Stimulated activated CD4-positive, alpha-beta T cell treated with anti-CD3 and anti-CD28 coated beads, TNF-alpha, amount 100 ng/mL, for 1 hour (primary cell): Measurements from ENCODE around the gene TPRKB.
"Not testable (repeated sequence)": the region's sequence is repeated elsewhere in the genome, so short reads cannot be mapped to it uniquely, and the experiment has no call there.

Experiments
- DNase-seq, 3 donors: peaks; one replicate each; pipeline ENCODE4 v3.0.0-alpha.2; 2020; ENCODE audit warnings: low read depth in 3 of 3, low spot score in 1 of 3

The TPRKB gene

DNA sequence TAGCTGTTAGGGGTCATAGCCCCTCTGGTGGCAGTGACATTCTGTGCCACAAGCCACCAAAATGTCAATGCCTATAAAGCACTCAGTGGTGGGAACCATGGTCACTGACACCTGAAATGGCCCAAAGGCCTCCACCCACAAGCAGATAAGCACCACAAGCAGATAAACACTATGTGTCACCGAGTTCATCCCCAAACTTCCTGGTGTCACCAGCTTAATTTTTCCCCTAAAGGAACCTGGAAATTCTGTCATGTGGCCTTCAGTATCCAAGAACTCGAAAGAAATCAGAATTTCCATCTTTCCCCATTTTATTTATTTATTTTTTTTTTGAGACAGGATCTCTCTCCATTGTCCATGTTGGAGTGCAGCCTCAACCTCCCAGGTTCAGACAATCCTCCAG is 3.6 kb upstream of the TPRKB start:
- DNase-seq = no peak

DNA sequence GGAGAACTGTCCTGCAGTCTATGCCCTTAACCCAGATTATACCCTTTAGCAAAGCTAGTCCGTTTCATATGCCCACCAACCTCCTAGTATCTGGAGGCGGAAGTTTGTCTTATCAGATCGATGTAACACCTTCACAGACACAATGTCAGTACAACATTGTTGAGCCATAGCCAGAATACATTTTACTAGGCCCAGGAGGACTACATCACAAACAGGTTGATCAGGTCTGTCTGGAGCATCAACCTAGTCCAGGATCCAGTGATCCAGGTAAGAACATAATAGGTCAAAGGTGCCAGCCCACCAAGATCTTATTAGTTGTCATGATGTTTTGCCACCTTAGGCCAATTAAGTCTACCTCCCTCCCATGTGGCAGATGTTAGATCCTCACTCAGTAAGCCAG is 2.0 kb upstream of the TPRKB start:
- DNase-seq = no peak

DNA sequence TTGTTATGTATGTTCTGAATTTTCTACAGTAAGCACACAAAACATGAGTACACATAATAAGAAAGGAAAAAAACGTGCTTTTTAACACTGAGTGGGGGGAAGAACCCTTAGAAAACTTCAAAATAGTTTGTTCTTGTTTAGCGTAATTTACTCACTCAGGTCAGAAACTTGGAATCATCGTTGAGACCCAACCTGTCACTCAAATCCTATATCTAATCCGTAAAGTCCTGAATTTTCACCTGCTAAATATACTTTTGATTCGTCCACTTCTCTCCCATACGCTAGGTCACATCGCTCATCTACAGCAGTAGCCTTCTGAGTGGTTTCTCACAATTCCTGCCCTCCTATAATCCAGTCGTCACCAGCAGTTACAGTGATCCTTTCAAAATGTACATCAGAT is 767 bp downstream of the TPRKB start:
- no peak for DNase-seq

DNA sequence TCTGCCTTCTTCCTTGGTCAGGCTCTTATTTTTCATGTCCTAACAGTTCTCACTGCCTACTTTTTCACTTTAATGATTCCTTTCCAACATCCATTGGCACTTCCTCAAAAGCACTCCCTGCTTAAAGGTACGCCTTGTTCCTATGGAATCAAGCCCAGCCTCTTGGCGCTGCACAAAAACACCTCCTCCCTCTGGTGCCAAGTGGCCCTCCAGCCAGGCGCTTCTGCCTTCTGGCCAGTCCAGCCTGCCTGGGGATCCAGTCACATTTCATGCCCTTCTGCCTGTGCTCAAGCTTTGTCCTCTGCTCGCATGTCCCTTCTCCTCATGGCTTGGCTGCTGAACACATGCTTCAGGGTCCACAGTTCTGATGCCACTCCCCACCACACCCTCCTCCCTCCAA is 6.3 kb downstream of the TPRKB start:
- no peak for DNase-seq

DNA sequence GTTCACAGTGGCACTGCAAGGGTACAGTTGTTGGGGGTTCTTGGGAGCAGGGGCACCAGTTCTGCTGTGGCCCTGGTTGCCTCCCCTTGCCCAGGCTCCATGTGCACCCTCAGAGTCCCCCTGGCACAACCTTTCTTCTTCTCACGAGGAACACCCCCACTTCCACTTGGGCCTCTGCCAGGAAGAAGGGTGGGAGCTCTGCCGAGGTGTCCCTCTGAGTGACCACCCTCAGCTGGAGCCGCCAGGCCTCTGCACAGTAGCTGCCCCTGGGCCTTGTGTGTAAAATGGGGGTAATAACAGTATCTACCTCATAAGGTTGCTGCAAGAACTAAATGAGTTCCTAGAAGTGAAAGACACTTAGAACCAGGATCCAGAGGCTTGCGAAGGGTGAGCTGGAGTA is 8.4 kb downstream of the TPRKB start:
- DNase-seq = no peak

DNA sequence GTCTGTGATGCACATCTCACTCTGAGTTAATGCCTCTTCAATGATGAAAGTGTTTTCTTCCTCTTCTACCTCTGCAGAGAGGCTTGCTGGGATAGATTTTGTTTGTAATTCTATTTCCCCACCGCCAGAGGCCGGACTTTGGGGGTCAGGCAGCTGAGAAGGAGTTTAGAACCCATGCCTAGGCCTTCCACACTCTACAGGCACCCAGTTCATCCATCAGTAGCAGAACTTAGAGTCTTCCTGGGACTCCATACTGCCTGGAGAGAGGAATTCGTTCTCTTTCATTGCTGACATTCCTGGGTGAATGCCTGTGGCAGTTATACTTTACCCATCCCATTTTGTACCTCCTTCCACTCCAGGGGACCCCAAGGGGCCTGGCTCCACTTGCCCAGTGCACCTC is 9.1 kb downstream of the TPRKB start:
- DNase-seq = no peak

DNA sequence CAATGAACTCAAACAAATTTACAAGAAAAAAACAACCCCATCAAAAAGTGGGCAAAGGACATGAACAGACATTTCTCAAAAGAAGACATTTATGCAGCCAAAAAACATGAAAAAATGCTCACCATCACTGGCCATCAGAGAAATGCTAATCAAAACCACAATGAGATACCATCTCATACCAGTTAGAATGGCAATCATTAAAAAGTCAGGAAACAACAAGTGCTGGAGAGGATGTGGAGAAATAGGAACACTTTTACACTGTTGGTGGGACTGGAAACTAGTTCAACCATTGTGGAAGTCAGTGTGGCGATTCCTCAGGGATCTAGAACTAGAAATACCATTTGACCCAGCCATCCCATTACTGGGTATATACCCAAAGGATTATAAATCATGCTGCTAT is 10.5 kb downstream of the TPRKB start:
- not testable (repeated sequence) for DNase-seq

DNA sequence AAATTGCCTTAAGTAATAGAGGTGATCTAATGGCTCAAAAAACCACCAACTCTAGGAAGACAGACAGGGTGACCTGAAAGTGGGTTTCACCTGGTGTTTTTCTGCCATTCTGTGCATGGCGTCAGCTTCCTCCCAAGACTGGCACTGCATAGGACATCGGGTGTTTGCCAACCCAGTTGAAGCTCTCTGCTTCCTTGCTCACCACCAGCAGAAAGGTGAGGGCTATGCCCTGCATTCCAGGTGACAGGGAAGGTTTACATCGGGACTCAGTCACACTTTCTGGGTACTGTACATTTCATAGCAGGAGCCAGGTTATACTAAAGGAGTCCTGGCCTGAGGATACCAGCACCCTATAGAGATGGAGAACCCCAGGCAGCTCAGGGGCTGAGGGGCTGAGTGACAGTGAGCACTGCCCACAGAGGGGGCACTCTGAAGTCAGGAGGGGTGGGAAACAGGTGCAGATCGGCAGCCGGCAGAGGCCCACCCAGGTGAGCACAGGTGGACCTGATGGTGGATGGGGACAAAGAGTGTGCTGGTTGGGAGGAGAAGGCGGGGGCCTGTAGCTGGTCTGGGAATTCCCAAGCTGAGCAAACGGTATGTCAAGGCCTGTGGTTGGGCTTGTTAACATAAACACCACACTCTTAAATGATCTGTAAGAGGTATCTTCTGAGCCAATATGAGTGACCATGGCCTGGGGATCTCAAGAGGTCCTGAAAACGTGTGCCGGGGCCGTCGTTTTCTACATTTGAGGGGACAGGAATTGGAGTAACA is 18.1 kb downstream of the TPRKB start:
- DNase-seq = no peak

DNA sequence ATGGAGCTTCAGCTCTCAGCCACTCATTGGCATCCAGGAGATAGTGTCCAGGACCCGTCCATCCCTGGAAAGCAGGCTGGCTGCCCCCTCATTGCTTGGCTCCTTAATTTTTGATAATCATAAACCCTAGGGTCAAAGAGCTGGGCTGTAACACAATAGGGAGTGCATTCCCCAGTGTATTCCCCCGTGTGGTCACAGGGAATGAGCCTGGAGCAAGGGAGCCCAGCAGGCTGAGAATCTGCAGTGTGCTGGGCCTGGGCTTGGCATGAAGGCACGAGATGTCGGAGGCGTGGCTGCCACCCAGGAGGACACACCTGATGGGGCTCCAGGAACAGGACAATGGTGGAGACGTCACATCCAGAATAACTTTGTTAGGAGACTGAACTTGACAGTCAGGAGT is 18.7 kb downstream of the TPRKB start:
- no peak for DNase-seq

DNA sequence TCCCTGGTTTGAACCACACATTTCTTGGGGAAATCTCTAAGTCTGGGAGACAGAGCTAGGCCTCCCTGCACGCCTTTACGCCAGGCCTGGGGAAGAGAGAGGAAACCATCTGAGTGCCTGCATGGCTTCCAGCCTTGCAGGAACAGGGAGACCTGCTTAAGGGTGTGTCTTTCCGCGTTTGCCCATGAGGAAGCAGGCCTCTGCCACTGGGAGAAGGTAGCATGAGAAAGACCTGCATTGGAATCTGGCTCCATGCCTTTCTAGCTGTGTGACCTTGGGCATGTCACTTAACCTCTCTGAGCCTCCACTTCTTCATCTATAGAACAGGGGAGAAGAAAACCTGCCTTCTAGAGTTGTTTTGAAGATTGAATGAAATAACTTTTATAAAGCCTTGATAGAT is 19.4 kb downstream of the TPRKB start:
- not testable (repeated sequence) for DNase-seq

DNA sequence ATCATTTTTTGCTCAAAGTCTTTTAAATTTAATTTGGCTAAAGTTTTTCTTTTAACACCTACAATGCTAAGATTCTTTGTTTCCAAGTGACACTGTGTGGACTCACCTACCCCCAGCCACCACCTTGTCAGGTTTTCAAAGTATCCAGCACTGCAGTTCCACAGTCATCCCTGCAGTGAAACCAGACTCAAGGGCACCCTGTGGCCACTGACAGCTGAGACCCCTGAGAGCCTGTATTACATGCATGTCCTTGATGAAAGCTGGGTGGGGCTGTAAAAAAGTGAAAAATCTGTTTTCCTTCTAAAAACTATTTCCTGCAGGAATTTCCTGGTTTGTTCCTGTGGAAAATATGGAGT is 19.9 kb downstream of the TPRKB start:
- DNase-seq = no peak

DNA sequence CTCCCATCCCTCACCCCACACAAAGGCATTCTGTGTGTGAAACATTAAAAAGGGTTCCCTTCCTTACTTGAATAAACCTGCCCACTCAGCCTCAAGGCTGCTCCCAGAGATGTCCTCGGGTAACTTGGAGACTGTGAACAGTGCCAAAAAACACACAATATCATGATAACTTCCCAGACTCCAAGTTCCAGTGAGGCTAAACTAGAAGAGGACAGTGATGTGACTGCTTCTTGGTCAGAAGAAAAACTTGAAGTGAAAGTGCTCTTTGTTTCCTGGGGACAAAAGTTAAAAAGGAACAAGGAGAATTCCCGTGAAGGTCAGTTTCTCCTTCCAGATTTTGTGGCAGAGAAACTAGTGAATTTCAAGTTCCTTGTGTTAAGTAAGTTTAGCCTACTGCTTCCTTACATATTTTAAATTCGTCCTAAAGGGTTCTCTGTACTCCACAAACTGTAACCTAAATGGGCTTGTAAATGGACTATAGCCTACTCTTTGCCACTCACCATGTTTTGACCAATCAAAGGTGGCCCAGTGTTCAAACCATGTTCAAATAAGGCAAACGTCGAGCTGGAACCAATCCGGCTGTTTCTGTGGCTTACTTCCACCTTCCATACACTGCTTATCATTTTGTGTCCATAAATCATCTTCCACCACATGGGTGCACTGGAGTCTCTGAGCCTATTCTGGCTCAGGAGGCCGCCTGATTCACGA is 20.4 kb downstream of the TPRKB start:
- DNase-seq = no peak

DNA sequence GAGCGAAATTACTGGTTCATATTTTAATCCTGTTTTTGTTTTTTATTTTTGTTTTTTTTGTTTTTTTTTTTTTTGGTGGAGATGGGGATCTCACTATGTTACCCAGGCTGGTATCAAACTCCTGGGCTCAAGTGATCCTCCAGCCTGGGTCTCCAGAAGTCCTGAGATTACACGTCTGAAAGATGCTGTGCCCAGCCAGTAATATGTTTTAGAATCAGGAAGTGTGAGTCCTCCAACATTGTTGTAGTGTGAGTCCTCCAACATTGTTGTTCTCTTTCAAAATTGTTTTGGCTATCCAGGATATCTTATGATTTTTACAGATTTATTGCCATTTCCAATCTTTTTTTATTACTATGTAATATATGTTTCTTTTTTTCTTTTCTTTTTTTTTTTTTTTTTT is 23.1 kb downstream of the TPRKB start:
- no peak for DNase-seq

DNA sequence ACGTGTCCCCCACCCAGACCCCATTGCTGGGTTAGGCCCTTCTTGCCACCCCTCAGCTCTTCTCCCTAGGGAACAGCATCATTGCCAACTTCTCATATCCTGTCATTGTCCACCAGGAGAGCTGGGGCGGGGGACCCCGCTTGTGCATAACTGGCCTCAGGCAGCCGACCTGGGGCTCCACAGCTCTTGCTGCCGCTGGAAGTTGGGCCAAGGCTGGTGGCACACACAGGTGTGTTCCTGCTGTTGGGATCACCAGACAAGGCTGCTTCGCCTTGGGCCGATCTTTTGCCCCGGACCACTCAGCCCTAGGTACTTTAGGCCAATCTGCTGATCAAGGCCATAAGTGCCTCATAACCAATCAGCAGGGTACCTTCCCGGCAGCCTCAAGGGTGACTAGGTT is 28.6 kb downstream of the TPRKB start:
- no peak for DNase-seq

DNA sequence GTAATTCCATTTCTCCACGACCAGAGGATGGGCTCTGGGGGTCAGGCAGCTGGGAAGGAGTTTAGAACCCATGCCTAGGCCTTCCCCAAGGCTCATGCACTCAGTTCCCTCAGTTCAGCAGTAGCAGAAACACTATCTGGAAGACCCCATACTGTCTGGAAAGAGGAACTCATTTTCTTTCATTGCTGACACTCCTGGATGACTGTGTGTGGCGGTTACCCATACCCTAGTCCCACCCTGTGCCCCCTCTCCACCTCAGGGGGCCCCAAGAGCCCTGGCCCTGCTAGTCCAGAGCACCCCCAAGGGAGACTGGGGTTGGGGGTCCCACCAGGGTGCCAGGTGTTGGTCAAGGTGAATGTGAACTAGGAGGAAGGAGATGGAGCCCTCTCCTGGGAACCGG is 29.5 kb downstream of the TPRKB start:
- DNase-seq = no peak

DNA sequence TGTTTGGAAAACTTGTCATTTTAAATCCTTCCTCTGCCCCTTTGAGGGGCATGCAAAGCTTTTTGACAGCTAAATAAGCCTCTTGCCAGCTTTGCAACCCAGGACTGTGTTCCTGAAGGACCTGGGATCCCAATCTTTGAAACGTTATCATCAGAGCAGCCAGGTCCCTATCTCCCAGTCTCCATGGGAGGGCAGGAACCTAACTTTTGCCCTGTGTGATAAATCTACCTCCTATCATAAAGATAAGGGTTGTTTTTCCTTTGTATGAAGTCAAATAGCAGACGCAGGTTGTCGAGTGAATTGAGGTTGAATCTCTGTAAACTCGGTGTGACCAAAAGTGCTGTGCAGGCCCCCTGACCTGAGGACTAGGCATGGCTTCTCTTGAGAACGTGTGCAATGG is 30.1 kb downstream of the TPRKB start:
- DNase-seq = no peak

DNA sequence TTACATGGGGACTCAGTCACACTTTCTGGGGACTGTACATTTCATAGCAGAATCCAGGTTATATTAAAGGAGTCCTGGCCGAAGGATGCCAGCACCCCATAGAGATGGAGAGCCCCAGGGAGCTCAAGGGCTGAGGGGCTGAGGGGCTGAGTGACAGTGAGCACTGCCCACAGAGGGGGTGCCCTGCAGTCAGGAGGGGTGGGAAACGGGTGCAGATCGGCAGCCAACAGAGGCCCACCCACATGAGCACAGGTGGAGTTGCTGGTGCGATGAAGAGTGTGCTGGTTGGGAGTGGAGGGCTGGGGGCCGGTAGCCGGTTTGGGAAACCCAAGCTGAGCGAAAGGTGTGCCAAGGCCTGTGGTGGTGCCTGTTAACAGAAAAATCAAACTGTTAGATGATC is 32.1 kb downstream of the TPRKB start:
- no peak for DNase-seq

DNA sequence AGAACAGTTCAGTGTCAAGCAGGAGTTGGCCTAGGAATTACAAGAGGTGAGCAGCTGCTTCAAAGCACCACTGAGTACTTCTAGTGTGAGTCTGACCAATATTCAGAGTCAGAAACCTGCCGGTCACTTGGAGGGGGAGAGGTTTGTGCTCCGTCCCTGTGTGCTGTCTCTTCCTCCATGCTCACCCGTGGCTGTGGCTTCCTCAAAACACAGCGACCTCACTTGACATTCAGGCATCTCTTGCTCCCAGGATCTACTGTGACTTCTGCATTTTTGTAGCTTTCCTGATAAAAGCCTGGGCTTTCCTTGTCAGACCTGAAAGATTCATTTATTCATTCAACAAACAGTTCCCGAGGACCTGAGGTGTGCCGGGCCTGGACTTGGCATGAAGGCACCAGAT is 32.9 kb downstream of the TPRKB start:
- no peak for DNase-seq

DNA sequence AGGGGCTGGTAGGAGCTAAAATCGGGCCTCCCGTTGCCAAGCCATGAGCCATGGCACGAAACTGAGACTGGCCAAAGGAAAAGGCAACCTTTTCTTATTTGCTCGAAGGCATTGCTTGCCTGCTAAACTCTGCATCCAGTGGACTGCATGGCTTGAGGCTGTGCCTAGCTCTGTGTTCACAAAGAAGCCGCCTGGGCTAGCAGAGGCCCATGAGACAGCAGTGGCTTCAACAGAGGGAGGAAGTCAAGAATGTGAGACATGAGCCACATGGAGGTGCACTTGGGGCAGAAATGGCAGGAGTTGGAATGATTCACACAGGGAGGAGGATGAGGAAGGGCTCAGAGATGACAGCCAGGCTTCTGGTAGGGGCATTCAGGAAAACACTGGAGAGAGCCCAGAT is 33.5 kb downstream of the TPRKB start:
- no peak for DNase-seq

DNA sequence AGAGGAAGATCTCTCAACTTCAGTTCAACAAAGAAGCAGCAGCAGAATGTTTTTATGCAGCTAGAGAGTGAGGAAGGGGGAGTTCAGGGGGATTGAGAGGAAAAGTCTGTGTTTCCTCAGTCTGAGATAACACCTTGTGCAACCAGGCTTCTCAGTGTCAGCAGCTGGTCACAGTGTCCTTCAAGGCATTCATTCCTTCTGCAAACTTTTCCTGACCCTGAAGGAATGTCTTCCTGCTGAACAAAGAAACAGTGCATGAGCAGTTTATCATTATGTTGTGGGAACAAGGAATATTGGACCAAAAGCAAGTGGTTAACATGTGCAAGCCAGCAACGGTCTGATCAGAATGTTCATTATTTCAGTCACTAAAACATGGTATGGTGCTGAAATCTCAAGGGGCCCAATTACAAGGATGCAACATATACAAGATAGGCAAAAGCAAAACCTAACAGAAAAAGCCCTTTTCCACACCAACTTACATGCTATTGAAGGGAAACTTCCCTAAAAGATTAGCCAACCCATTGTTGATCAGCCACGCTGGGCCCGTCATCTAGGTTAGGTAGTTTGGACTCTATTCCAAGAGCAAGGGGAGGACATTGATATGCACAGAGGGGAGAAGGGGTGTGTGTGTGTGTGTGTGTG is 34.2 kb downstream of the TPRKB start:
- DNase-seq = not testable (repeated sequence)

DNA sequence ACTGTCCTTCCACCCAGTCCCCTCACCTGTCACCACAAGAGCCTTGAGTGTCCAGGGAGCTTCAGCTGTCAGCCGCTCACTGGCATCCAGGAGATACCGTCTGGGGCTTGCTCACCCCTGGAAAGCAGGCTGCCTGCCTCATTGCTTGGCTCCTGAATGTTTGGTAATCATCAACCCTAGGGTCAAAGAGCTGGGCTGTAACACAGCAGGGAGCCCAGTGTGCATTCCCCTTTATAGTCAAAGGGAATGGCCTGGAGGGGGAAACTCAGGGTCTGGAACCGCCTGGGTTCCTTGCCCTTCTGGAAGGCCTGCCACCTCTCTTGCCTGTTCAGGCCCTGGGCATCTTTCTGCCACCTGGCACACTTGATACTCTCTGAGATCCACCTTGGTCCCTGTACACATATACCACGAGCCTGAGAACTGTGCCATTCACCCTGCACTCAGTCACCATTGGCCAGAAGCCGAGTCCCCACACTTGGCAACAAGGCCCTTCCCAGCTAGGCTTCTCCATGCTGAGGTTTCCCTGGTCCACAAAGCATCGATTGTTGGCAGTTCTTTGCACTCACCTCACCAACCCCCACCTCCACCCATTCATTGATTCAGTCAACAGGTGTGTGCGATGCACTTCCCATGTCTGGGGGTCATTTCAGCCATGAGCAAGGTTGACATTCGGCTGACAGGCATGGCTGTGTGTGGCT is 35.0 kb downstream of the TPRKB start:
- no peak for DNase-seq

DNA sequence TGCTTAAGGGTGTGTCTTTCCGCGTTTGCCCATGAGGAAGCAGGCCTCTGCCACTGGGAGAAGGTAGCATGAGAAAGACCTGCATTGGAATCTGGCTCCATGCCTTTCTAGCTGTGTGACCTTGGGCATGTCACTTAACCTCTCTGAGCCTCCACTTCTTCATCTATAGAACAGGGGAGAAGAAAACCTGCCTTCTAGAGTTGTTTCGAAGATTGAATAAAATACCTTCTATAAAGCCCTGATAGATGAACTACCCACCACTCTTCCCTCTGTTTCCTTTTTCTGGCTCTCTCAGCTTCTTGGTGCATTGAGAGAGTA is 35.7 kb downstream of the TPRKB start:
- DNase-seq = not testable (repeated sequence)
